OCI-M1 (cell line): Measurements from ENCODE around the gene WDR33.
A peak's percentile ranks its signal among the peaks of the same experiment; 100 is the strongest.
"Not testable (repeated sequence)": the region's sequence is repeated elsewhere in the genome, so short reads cannot be mapped to it uniquely, and the experiment has no call there.

Experiments used
- DNase-seq: peaks from one replicate; lab custom pipeline; 2025; lab: John Stamatoyannopoulos, UW

WDR33 gene

GRCh38 chr2:127763776-127764175 is 47.2 kb downstream of the WDR33 start:
- no peak for DNase-seq

- DNase-seq: no peak
Observed at GRCh38 chr2:127762846-127763245, 48.1 kb downstream of the WDR33 start.

DNA sequence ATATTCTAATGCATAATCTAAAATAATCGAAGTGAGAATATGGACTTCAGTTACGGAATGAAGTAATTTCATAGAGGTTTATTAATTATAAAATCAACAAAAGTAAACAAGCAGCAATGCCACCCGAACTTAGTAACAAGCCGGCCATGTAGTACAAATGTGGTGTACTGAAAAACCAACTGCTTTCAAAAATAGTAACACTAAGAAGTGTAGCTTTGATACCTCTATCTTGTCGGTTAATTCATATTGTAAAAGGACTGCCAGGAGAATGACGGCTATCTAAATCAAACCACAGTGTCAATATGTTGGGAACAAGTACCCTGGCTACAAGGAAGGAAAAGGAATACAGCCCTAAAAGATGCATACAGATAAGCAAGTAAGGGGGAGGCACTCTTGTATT is 48.5 kb downstream of the WDR33 start:
- DNase-seq: no peak

GRCh38 chr2:127759931-127760330 is 51.0 kb downstream of the WDR33 start:
- DNase-seq: no peak

- DNase-seq: no peak
Observed at GRCh38 chr2:127754186-127754585, 56.8 kb downstream of the WDR33 start.

DNA sequence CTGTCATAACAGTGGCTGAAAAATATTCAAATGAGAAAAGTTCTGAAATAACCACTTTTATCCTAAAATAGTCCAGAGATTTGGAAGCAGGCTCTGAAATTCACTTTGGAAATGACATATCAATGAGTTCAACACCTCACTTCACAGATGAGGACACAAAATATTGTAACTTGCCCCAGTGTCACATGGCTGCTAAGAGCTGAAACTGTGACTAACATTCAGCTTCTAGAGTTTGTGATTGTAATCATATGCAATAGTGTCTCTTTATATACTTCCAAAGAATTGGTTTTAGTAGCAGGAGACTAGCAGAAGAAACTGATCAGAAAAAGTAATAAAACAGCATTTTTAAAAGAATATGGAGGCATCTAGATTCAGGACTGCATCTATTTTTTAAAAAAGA is 57.6 kb downstream of the WDR33 start:
- no peak for DNase-seq

DNA sequence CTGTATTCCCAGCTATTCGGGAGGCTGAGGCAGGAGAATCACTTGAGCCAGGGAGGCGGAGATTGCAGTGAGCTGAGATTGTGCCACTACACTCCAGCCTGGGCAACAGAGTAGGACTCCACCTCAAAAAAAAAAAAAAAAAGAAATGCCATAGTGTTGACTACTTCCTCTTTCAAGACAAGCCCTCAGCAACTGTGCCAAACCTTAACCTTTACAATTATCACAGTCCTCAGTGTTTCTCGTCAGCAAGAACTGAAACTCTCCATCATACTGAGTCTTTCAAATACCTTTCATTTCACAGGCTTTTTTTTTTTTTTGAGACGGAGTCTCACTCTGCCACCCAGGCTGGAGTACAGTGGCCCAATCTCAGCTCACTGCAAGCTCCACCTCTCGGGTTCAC is 61.4 kb downstream of the WDR33 start:
- DNase-seq: not testable (repeated sequence)

GRCh38 chr2:127747621-127748020 is 63.4 kb downstream of the WDR33 start:
- no peak for DNase-seq

- DNase-seq: no peak
Observed at GRCh38 chr2:127743477-127744026, 67.4 kb downstream of the WDR33 start.

- no peak for DNase-seq
Observed at GRCh38 chr2:127740665-127741288, 70.2 kb downstream of the WDR33 start.

GRCh38 chr2:127739800-127740199 is 71.2 kb downstream of the WDR33 start:
- DNase-seq: no peak

GRCh38 chr2:127737892-127738291 is 73.1 kb downstream of the WDR33 start:
- no peak for DNase-seq

DNA sequence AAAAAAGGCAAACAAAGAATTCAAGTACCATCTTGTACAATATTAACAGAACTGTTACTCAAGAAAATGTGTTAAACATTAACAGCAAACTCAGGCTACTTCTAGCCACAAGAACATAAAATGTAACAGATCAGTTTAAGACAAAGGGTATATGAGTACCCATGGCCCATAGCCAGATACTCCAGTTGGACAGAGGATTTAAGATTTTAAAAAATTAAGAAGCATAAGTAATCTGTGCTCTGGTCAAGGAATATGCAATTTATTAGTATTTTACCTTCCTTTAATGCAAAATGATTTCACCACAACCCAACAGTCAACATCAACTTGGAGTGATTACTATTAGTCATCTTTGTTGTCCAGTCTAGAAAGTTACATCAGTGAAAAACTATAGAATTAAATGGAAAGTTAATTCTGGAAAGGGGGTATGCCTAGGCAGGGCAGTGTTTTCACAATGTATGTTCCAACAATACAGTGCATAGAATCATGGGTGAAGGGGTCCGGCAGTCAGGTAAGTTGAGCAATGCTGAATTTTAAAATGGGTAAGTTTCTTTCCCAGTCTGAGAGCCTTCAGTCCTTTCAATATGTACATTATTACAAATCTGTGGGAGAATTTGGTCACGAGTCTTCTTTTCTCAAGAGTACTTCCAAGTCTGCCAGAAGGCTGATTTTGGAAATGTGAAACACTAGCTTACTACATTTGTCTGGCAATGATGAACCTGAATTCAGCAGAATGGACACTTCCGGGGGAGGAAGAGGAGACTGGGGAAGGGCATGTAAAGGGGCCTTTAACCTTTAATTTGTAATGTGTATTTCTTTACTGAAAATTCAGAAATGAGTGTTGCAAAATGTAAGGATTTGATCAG is 75.2 kb downstream of the WDR33 start:
- no peak for DNase-seq

GRCh38 chr2:127735044-127735443 is 75.9 kb downstream of the WDR33 start:
- DNase-seq: no peak

DNA sequence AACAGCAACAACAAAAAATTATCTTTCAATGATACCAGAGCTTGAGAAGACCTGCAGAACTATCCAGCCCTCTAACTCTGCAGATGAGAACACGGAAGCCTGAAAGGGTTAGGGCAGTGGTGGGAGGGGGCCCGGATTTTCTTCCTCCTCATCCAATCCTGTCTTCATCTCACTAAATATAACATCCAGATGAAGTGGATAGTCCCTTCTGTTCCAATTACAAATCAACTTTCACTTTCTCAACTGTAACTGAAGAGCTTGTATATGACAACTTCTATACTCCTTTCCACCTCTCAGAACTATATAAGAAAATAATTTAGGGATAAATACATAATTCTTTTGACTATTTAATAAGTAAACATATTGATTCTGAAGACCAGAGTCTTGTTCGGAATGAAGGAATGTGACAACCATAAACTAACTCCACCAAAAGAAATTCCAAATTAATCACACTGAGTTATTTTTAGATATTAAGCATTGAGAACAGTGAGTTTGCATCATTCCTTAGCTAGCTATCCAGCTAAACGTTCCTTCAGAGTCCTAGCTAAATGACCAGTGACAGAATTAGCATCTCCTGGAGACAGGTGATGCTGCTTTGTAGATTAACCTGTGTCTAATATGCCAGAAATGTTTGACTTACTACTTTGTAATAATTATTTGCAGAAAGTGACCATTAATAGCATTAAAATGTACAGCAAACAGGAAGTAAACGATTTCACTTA is 77.0 kb downstream of the WDR33 start:
- DNase-seq: peak; percentile 8

DNA sequence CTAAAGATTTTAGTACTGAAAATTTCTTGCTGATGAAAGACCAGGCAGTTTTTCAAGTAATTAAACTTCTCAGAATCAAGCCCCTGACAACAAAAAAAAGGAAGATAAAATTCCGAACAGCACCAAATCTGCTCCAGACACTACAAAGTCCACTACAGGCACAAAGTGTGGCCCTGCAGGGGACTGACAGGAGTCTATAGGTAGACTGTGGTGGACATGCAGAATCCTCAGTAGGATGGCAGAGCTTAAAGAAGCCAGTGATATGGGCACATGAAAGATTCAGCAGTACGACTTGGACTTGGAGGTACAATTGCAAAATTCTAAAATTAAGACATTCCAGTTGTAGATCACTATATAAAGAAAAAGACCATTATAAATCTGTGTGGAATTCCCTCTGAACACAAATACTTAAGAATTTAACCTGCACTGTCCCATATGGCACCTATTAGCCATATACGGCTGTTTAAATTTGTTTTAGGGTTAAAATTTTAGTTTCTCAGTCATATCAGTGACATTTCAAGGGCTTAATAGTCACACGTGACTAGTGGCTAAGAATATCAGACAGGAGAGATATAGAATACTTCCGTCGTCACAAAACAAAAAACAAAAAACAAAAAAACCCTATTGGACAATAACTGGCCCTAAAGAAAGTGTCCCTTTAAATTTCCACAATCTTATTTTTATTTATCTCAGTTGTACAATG is 77.7 kb downstream of the WDR33 start:
- DNase-seq: no peak

DNA sequence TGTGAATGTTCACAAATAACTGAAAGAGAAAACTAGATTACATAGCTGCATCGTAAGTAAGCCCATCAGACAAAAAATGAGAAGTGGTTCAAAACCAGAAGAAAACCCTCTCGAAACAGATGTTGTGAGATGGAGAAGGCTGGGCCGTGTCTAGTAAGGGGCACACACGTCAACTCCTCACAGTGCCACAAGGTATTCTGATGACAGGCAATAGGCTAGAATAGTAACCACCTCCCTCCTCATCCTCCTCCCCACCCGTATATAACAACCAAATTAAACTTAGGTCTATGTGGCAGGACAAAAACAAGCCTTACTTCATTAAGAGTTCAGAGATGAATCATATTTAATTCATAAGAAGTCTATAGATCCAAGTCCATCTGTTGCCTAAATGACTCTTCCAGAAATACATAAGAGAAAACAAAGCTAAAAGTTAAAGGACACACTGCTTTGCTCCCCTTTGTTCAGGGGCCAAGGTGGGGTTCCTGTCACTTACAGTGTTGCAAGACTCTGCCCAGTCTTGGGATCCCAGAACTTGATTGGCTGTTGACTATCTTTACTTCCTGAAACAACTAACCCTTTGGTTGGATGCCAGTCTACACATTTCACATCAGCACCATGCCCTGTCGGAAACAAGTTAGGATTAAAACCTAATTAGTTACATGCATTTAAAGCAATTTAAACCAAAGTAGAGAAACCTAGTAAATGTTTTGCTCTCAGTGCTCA is 84.7 kb downstream of the WDR33 start:
- no peak for DNase-seq

DNA sequence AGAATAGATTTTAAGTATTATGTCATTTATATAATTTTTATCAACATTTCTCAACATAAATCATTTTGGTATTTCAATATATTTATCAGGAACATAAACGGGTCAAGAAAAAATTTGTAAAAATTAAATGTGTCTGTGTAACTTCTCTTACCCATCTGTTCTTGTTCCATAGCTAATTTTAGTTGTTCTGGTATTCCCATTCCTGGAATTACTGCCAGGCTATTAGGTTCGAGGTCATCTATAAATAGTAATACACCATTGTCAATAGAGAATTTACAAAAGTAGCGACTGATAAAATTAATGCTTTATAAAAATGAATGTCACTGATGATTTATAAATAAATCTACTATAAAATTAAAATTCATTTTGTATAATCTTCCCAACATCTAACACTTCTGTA is 88.2 kb downstream of the WDR33 start:
- DNase-seq: no peak

DNA sequence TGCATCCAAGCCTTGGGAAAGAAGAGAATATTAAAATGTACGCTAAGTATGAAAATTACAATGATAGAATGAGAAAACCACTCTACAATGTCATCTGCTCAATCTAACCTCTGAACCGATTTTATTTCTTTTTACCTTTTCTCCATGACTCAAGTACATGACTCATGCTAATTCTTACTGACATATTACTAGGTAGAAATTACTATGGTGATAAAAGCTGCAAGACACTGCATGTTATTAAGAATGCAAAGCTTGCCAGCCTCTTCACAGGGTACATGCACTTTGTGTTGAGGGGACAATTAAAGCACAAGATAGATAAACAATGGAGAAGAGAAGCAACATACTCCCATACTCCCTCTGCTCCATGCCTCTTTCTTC is 89.0 kb downstream of the WDR33 start:
- DNase-seq: no peak

DNA sequence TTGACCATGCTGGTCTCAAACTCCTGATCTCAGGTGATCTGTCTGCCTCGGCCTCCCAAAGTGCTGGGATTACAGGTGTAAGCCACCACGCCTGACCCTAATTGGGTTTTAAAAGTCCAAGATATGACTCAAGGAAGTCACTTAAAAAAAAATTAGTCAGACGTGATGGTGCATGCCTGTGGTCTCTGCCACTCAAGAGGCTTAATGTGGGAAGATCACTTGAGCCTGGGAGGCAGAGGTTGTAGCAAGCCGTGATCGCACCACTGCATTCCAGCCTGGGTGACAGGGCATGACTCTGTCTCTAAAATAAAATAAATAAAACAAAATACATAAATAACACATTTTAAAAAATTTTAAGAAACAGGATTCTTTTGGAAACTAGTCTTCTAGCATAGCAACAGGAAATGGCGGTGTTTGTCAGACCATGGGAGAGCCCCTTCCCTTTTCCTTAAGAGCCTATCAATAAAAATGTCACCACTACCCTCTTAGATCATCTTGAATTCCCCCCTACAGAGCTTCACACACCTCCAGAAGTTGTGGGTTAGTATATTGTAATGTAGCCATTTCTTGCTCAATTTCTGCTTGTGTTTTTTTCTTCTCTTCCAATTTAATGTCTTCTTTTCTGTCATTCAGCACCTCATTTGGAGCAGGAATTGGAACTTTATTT is 89.5 kb downstream of the WDR33 start:
- no peak for DNase-seq
